Mesodermal cell (in vitro differentiated cells): ENCODE results near the gene NTRK1.
A peak's percentile ranks its signal among the peaks of the same experiment; 100 is the strongest.

Experiments
- H3K27ac ChIP-seq: 2 replicates; pipeline ENCODE4 v1.7.0; 2013; ENCODE audit warnings: mild to moderate bottlenecking, low read depth, low read length, moderate library complexity; ENCODE audit not compliant: severe bottlenecking
- H3K36me3 ChIP-seq: 2 replicates; pipeline ENCODE4 v1.7.1; 2013; ENCODE audit warnings: mild to moderate bottlenecking, low read length, moderate library complexity; ENCODE audit not compliant: control insufficient read depth, insufficient read depth
- H3K4me1 ChIP-seq: one replicate; pipeline ENCODE4 v1.7.1; 2013; ENCODE audit warnings: mild to moderate bottlenecking, low read length; ENCODE audit not compliant: insufficient read depth, control insufficient read depth, poor library complexity, severe bottlenecking
- H3K4me3 ChIP-seq: 2 replicates; pipeline ENCODE4 v1.7.0; 2013; ENCODE audit warnings: low read length, control low read depth, mild to moderate bottlenecking; ENCODE audit not compliant: insufficient read depth, poor library complexity, severe bottlenecking; ENCODE audit errors: extremely low read depth
- H3K9me3 ChIP-seq: 2 replicates; pipeline ENCODE4 v1.7.1; 2013; ENCODE audit warnings: mild to moderate bottlenecking, low read length, moderate library complexity; ENCODE audit not compliant: control insufficient read depth
- WGBS, 2 experiments: methylation state at CpG; one replicate each; pipeline ENCODE4 v1.1.5; 2013; ENCODE audit warnings: missing lambda C conversion rate in 2 of 2; ENCODE audit not compliant: insufficient coverage in 2 of 2; 5-methylcytosine and 5-hydroxymethylcytosine counted together

The NTRK1 gene

DNA sequence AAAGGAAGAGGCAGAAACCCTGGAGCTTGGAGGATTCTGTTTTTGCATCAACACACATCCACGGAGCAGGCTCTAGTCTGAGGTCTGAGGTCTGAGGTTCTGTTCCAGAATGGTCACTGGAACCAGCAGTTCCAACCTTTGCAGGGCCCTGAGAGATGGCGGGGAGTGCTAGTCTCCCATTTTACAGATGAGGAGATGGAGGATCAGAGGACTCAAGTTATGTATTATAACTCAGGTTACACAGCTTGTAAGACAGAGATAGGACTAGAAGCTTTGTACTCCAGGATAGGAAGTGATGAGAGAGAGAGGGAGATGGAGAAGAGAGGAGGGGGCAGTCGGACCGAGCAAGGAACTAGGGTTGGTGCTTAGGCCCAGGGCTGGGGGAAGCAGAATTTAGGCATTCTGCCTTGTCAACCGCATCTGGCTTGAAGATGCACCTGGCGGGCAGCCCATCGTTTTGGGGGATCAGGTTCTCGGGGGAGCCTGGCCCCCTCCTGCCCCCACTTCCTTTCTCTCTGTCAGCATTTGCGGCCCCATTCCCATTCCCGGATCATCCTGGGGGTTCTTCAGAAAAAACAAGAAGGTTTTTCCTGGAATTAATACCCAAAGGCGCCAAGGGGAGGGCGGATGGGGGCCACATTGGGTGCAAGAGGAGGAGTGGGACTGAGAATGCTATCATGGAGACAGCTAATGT, 38.5 kb downstream of the NTRK1 start:
- Histone ChIP-seq H3K27ac (peak overlapping the region; percentile 97), H3K36me3 (peaks cover 11% of the 10 kb centered on the region), H3K4me1 (peaks cover 68% of the 10 kb centered on the region), H3K9me3 (no peaks in the 10 kb centered on the region), H3K4me3 (no peak overlapping the region)
- WGBS, 2 experiments, result 93 to 94% methylated on average over 8 to 10 of the region's 12 CpGs

DNA sequence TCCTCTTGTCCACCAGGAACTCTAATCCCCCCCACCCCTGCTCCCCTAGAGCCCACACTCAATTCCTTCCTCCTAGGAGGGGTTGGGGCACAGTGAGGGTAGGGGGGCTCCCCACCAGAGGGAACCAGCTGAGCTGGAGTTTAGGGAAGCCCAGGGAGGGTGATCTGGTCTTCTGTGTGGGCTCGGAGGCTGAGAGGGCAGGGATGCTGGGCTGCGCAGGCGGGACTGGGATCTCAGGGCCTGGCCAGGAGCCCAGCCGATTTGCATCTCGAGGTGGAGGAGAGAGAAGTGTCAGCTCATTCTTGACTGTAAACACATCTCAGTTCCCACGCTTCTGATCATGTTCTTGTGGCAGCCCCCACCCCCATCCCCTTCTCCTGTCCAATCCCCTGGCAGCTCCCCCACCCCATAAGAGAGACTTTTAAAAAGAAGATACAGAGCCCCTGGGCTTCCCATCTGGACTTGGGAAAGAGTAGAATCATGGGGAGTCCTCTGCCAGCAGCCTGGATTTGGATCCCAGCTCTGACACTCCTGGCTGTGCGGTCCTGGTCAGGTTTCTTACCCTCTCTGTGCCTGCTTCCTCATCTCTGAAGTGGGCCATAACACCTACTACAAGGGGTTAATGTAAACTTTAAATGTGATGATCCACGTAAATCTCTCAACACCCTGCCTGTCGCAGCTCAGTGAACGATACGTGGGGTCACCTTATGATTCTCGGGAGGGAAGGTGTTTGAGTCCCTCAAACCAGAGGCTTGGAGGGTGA, 39.5 kb downstream of the NTRK1 start:
- 94 to 95% methylated on average over 6 to 7 of the region's 12 CpGs for WGBS, 2 experiments
- Histone ChIP-seq H3K9me3 (no peaks in the 10 kb centered on the region), H3K4me3 (no peak overlapping the region), H3K27ac (no peak overlapping the region), H3K4me1 (peaks cover 61% of the 10 kb centered on the region), H3K36me3 (peaks cover 19% of the 10 kb centered on the region)

DNA sequence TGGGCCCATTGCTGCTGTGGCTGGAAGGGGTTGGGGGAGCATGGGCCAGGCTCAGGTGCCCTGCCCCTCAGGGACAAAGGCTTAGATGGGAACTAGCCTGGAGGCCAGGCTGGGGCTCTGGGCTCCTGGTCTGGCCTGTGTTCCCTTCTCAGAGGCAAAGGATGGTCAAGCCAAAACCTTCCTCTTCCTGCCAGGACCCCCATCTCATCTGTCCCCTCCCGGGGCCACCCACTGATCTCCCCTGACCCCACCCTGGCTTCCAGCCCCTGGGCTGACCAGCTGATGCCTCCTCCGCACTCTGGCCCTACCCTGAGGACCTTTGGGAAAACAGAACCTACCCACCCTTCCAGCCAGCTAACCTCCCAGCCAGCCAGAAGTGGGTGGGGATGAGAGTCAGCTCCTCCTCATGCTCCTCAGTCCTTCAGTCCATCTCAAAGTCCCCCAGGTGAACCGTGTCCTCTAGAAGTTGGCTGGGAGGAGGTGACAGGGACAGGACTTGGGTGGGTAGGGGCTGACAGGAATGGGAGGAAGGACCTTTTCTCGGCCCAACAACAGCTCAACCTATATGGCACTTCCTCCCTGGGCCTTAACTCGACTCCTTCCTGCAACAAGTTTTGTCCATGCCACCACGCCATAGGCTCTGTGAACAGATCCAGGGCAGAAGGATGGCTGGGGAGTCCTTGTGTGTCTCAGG, 40.4 kb downstream of the NTRK1 start:
- Histone ChIP-seq H3K4me1 (peaks cover 52% of the 10 kb centered on the region), H3K4me3 (no peak overlapping the region), H3K36me3 (peaks cover 28% of the 10 kb centered on the region), H3K9me3 (peaks cover 4% of the 10 kb centered on the region), H3K27ac (no peak overlapping the region)
- WGBS, 2 experiments, result 60% methylated on average over 3 of the region's 6 CpGs; no CpG with 5 or more reads in 1 of the 2 experiments

DNA sequence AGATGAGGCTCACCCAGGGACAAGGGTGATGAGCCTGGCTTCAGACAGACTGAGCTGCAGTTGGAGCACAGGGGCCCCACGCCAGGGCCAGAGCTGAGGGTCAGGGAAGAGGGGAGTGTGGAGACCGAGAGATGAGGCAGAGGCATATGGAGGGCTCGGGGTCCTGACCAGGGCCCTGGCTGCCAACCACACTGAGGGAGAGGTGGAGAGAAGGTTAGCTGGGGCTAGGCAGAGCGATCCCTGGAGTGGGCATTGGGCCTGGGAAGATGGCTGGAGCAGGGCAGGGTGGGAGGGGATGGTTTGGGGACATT, 40.9 kb downstream of the NTRK1 start:
- Histone ChIP-seq H3K4me1 (peaks cover 49% of the 10 kb centered on the region), H3K36me3 (peaks cover 33% of the 10 kb centered on the region), H3K4me3 (no peak overlapping the region), H3K9me3 (peaks cover 6% of the 10 kb centered on the region), H3K27ac (no peak overlapping the region)
- 95 to 100% methylated on average over 2 to 4 of the region's 4 CpGs for WGBS, 2 experiments

DNA sequence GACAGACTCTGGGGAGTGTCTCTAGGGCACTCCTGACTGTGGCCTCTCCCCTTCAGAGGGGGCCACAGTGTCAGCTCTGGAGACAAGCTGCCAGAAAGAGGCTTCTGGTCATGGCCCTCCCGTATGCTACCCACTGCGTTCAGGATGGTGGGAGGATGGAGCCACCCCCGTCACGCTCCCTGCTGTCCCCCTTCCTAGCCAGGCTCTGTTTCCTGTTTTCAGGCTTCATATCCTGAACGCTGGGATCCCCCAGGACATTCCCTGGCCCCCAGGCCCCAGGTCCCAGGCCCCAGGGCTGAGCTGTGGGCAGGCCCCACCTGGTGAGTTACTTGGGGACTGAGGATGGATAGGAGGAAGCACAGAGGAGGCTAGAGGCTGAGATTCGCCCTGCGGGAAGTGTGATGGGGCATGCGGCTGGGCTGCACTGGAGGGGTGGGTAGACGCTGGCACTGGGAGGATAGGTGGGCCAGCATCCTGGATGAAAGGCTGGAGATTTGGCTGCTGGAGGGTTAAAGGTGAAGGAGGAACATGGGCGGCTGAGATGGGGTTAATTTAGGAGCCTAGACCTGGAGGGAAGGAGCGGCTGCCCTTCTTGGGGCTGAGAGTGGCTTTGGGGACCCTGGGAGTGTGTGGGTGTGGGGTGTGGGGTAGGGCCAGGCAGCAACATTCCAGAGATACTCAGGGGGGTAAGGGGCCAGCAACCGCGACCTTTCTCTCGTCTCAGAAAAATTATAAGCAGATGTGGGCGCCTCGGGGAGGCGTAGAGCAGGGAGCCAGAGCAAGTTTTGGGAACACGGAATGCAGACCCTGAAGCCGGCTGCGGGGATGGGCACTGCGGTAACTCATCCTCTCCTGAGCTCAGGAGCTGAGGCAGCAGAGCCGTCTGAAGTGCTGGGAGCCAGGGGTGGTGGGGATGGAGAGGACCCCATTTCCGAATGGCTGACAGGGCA, 41.6 kb downstream of the NTRK1 start:
- peaks cover 49% of the 10 kb centered on the region for H3K4me1 ChIP-seq
- no peak overlapping the region for H3K27ac ChIP-seq
- no peak overlapping the region for H3K4me3 ChIP-seq
- WGBS, 2 experiments, result 80 to 81% methylated on average over 18 to 22 of the region's 23 CpGs
- peaks cover 6% of the 10 kb centered on the region for H3K9me3 ChIP-seq
- H3K36me3 ChIP-seq, result peaks cover 40% of the 10 kb centered on the region

DNA sequence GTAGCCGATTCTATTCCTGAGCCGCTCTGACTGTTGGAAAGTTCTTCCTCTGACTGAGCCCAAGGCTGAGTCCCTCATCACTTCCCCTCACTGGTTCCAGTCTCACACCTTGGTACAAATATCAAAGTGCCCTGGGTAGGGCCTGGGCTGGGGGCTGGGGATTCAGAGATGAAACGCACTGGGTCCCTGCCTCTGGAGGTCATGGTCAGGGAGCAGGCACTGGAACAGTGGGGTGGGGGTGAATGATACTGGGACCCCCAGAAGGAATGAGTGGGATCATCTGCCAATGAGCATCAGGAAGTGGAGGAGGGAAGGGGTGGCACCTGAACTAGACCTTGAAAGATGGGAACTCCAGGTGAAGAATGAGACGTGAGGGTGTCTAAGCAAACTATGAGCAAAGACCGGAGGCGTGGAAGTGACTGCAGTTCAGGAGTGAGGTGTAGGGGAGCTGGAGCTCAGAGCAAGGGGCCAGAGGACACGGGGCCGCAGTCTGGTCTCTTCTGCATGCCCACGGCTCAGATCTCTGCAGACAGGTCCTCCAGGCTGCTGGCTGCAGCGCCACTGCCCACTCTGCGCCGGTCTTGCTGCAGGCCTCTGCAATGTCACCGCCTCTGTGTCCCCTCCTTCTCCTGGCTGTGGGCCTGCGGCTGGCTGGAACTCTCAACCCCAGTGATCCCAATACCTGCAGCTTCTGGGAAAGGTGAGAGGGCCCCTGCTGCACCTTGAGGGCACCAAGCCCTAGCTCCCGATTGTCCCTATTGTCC, 42.8 kb downstream of the NTRK1 start:
- Histone ChIP-seq H3K4me3 (no peak overlapping the region), H3K27ac (no peak overlapping the region), H3K36me3 (peaks cover 46% of the 10 kb centered on the region), H3K9me3 (peaks cover 6% of the 10 kb centered on the region), H3K4me1 (peaks cover 40% of the 10 kb centered on the region)
- 90% methylated on average over 15 of the region's 15 CpGs for WGBS, 2 experiments

DNA sequence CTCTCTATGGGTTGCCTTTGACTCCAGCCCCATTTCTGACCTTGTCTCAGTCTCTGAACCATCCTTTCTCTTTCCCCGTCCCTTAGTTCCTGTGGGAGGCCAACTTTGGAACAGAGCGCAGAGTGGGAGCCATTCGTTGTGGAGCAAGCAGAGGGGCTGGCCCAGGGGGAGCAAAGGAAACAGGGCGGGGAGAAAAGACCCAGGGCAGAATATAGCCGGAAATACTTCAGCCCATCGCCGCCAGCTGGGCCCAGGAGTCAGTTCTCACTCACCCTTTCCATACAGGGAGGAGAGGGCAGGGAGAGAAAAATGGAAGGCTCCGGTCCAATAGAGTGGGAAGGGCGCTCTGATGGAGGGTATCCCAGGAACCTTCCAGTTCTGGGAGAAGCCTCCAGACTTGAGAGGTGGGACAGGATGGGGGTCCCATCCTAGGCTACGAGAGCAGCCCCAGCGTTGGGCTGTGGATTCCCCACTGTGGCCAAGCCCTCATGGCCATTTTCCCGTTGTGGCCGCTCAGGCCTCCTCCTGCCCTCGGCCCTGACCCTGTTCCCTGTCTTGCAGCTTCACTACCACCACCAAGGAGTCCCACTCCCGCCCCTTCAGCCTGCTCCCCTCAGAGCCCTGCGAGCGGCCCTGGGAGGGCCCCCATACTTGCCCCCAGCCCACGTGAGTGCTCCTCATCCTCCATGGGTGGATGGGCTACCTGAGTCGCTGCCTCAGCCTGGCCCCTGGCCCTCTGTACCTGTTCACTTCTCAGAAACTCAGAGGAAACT, 43.7 kb downstream of the NTRK1 start:
- WGBS, 2 experiments, result 92 to 93% methylated on average over 10 to 11 of the region's 19 CpGs

DNA sequence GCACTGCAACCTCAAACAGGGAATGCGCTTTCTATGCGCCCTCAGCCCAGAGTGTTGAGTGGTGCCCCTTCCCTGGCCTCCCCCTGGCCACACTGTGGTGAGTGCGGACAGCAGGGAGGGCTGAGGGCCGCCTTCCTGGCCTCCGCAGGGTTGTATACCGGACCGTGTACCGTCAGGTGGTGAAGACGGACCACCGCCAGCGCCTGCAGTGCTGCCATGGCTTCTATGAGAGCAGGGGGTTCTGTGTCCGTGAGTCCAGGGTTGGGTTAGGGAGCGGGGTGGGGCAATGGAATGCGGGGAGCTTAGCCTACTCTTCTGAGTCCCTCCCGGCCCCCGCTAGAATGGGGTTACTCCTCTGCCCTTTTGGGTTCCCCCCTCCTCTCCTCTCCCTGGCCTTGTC, 44.5 kb downstream of the NTRK1 start:
- Histone ChIP-seq H3K36me3 (peaks cover 59% of the 10 kb centered on the region), H3K9me3 (peaks cover 6% of the 10 kb centered on the region), H3K27ac (no peak overlapping the region), H3K4me1 (peaks cover 25% of the 10 kb centered on the region), H3K4me3 (no peak overlapping the region)
- WGBS, 2 experiments, result 89 to 91% methylated on average over 13 to 16 of the region's 16 CpGs

More for the DNA sequence above, 43.7 kb downstream of the NTRK1 start:
- H3K4me1 ChIP-seq, result peaks cover 32% of the 10 kb centered on the region
- H3K9me3 ChIP-seq, result peaks cover 6% of the 10 kb centered on the region
- H3K4me3 ChIP-seq, result no peak overlapping the region
- peaks cover 53% of the 10 kb centered on the region for H3K36me3 ChIP-seq
- no peak overlapping the region for H3K27ac ChIP-seq

DNA sequence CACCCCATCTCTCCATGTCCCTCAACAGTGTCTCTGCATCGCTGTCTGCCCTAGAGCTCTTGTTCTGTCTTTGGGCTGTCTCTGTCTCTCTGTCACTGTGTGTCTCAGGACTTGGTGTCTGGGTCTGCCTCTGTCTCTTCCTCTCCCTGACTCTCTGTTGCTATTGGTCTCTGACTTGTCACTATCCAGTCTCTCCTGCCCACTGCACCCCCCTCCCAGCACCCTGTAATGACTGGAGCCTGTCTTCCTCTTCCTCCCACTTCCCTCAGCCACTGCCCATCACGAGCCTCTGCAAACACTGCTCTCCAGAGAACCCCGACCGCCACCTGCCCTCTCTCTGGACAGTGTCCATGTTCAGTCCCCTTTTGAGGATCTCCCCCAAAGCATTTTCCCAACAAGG, 45.0 kb downstream of the NTRK1 start:
- no peak overlapping the region for H3K27ac ChIP-seq
- peaks cover 25% of the 10 kb centered on the region for H3K4me1 ChIP-seq
- H3K4me3 ChIP-seq, result no peak overlapping the region
- 77 to 86% methylated on average over 4 of the region's 4 CpGs for WGBS, 2 experiments
- peaks cover 6% of the 10 kb centered on the region for H3K9me3 ChIP-seq
- H3K36me3 ChIP-seq, result peaks cover 59% of the 10 kb centered on the region
